D721Med (cell line): Measurements from ENCODE around the gene METAP1D.

ENCODE experiments used
- DNase-seq: peaks from one replicate; pipeline ENCODE4 v3.0.0; 2011; ENCODE audit warnings: low spot score; ENCODE audit not compliant: insufficient read length
- FAIRE-seq: peaks from 2 replicates; lab custom pipeline; 2011; peaks lifted over from hg19 to GRCh38; lab: Jason Lieb, UNC
- CTCF ChIP-seq: IDR thresholded peaks from 2 replicates; pipeline ENCODE4 v1.5.1; 2012; ENCODE audit warnings: mild to moderate bottlenecking, control low read depth; ENCODE audit not compliant: insufficient read depth; ENCODE audit errors: missing control alignments

METAP1D gene

GRCh38 chr2:172079838-172080640, 80.3 kb downstream of the METAP1D start:
- TF ChIP-seq CTCF = no peak
- DNase-seq (no peak), FAIRE-seq (no peak)

- DNase-seq (no peak), FAIRE-seq (no peak)
- no peak for TF ChIP-seq CTCF
Measured at GRCh38 chr2:172080641-172081220, 81.0 kb downstream of the METAP1D start.

- FAIRE-seq (no peak), DNase-seq (no peak)
- TF ChIP-seq CTCF = no peak
Measured at GRCh38 chr2:172081221-172082022, 81.7 kb downstream of the METAP1D start.

- no peak for FAIRE-seq
- no peak for DNase-seq
- TF ChIP-seq CTCF = no peak
Measured at GRCh38 chr2:172082105-172082943, 82.6 kb downstream of the METAP1D start.

GRCh38 chr2:172082944-172083627, 83.3 kb downstream of the METAP1D start:
- DNase-seq (no peak), FAIRE-seq (no peak)
- no peak for TF ChIP-seq CTCF
